Stimulated activated naive CD8-positive, alpha-beta T cell treated with anti-CD3 and anti-CD28 coated beads, Interleukin-15, amount 100 ng/mL, for 72 hours (primary cell): ENCODE measurements around the gene FMNL3.
"Not testable (repeated sequence)": the region's sequence is repeated elsewhere in the genome, so short reads cannot be mapped to it uniquely, and the experiment has no call there.

Source experiments
- ATAC-seq: fragments of 150-1000 bp; cut with Tn5 transposase; 2 replicates; pipeline ENCODE4 v1.10.0; 2021; ENCODE audit warnings: mild to moderate bottlenecking, moderate library complexity
- DNase-seq, 2 donors: peaks; one replicate each; pipeline ENCODE4 v3.0.0; 2021 to 2022
- H3K27ac Mint-ChIP-seq, 2 donors: one replicate each; pipeline ENCODE4 v1.8.0; 2022; ENCODE audit warnings: mild to moderate bottlenecking in 2 of 2, mixed read lengths in 2 of 2, moderate library complexity in 2 of 2
- H3K27me3 Mint-ChIP-seq: one replicate; pipeline ENCODE4 v1.8.0; 2022; ENCODE audit warnings: mixed read lengths
- H3K4me1 Mint-ChIP-seq: one replicate; pipeline ENCODE4 v1.8.0; 2022; ENCODE audit warnings: mild to moderate bottlenecking, mixed read lengths
- H3K4me3 Mint-ChIP-seq, 2 donors: one replicate each; pipeline ENCODE4 v1.8.0; 2022; ENCODE audit warnings: mild to moderate bottlenecking in 2 of 2, mixed read lengths in 2 of 2, moderate library complexity in 1 of 2
- H3K9me3 Mint-ChIP-seq, 2 donors: one replicate each; pipeline ENCODE4 v1.8.0; 2022; ENCODE audit warnings: mixed read lengths in 2 of 2

Gene FMNL3

GRCh38 chr12:49623142-49623904 is 83.9 kb downstream of the FMNL3 start, which contains the start of gene PRPF40B:
PRPF40B (plus strand) TSS chr12:49623561; CDS start chr12:49623591, 30 bp downstream.
- Mint-ChIP-seq H3K4me3 (peak within 1 kb of the TSS; percentile 79 to 87), H3K4me1 (peaks cover 26% of the 10 kb centered on the region), H3K27ac (peak within 1 kb of the TSS; percentile 32 to 92), H3K27me3 (peaks cover 19% of the 10 kb centered on the region), H3K9me3 (no peaks in the 10 kb centered on the region)
- DNase-seq (peak; percentile 89 to 90), ATAC-seq (peak; percentile 87)

GRCh38 chr12:49622501-49623141 is 84.6 kb downstream of the FMNL3 start:
- Mint-ChIP-seq H3K4me3 (peak overlapping the region; percentile 79 to 87), H3K4me1 (peaks cover 26% of the 10 kb centered on the region), H3K9me3 (no peaks in the 10 kb centered on the region), H3K27me3 (peaks cover 26% of the 10 kb centered on the region), H3K27ac (peak overlapping the region; percentile 32 to 92)
- DNase-seq (peak; percentile 64 to 76), ATAC-seq (peak; percentile 66)

GRCh38 chr12:49621651-49622500 is 85.3 kb downstream of the FMNL3 start:
- Mint-ChIP-seq H3K9me3 (no peaks in the 10 kb centered on the region), H3K27me3 (peaks cover 32% of the 10 kb centered on the region), H3K4me3 (peak overlapping the region; percentile 79 to 87), H3K27ac (no peak overlapping the region), H3K4me1 (peaks cover 29% of the 10 kb centered on the region)
- DNase-seq (no peak), ATAC-seq (no peak)

- H3K4me3 Mint-ChIP-seq, result no peak overlapping the region
- H3K27me3 Mint-ChIP-seq, result peaks cover 38% of the 10 kb centered on the region
- no peak for DNase-seq
- no peak for ATAC-seq
- no peaks in the 10 kb centered on the region for H3K9me3 Mint-ChIP-seq
- H3K4me1 Mint-ChIP-seq, result peaks cover 36% of the 10 kb centered on the region
- H3K27ac Mint-ChIP-seq, result no peak overlapping the region
Observed at GRCh38 chr12:49619286-49619685, 87.9 kb downstream of the FMNL3 start.

GRCh38 chr12:49618576-49618975 is 88.6 kb downstream of the FMNL3 start:
- ATAC-seq (no peak), DNase-seq (no peak)
- Mint-ChIP-seq H3K4me1 (peaks cover 36% of the 10 kb centered on the region), H3K27me3 (peaks cover 38% of the 10 kb centered on the region), H3K9me3 (no peaks in the 10 kb centered on the region), H3K4me3 (no peak overlapping the region), H3K27ac (no peak overlapping the region)

- no peak for ATAC-seq
- Mint-ChIP-seq H3K9me3 (no peaks in the 10 kb centered on the region), H3K27ac (no peak overlapping the region), H3K4me3 (no peak overlapping the region), H3K27me3 (peaks cover 46% of the 10 kb centered on the region), H3K4me1 (peaks cover 28% of the 10 kb centered on the region)
- DNase-seq, result no peak
Observed at GRCh38 chr12:49616533-49617219, 90.5 kb downstream of the FMNL3 start.

GRCh38 chr12:49615725-49616124 is 91.5 kb downstream of the FMNL3 start:
- Mint-ChIP-seq H3K27me3 (peaks cover 37% of the 10 kb centered on the region), H3K27ac (no peak overlapping the region), H3K9me3 (no peaks in the 10 kb centered on the region), H3K4me3 (no peak overlapping the region), H3K4me1 (peaks cover 18% of the 10 kb centered on the region)
- DNase-seq (no peak), ATAC-seq (no peak)

GRCh38 chr12:49612210-49612609 is 95.0 kb downstream of the FMNL3 start:
- Mint-ChIP-seq H3K9me3 (no peaks in the 10 kb centered on the region), H3K4me1 (peaks cover 10% of the 10 kb centered on the region), H3K4me3 (no peak overlapping the region), H3K27ac (no peak overlapping the region), H3K27me3 (peaks cover 15% of the 10 kb centered on the region)
- ATAC-seq (no peak), DNase-seq (no peak)

GRCh38 chr12:49610785-49611184 is 96.4 kb downstream of the FMNL3 start:
- not testable (repeated sequence) for ATAC-seq, H3K4me3 Mint-ChIP-seq, H3K27ac Mint-ChIP-seq, H3K9me3 Mint-ChIP-seq, H3K4me1 Mint-ChIP-seq, DNase-seq, H3K27me3 Mint-ChIP-seq

- H3K4me3 Mint-ChIP-seq, result no peak overlapping the region
- H3K4me1 Mint-ChIP-seq, result peaks cover 8% of the 10 kb centered on the region
- no peaks in the 10 kb centered on the region for H3K9me3 Mint-ChIP-seq
- no peak overlapping the region for H3K27ac Mint-ChIP-seq
- H3K27me3 Mint-ChIP-seq, result peaks cover 8% of the 10 kb centered on the region
- ATAC-seq (no peak), DNase-seq (no peak)
Observed at GRCh38 chr12:49609875-49610154, 97.4 kb downstream of the FMNL3 start.

- Mint-ChIP-seq H3K27ac (no peak overlapping the region), H3K4me3 (no peak overlapping the region), H3K27me3 (peaks cover 8% of the 10 kb centered on the region), H3K9me3 (no peaks in the 10 kb centered on the region), H3K4me1 (peaks cover 9% of the 10 kb centered on the region)
- no peak for DNase-seq
- no peak for ATAC-seq
Observed at GRCh38 chr12:49609059-49609874, 97.9 kb downstream of the FMNL3 start.

GRCh38 chr12:49605539-49605938 is 101.7 kb downstream of the FMNL3 start, which contains the start of gene FAM186B:
FAM186B (minus strand) TSS chr12:49605639; CDS start chr12:49605477, 162 bp downstream.
- H3K27me3 Mint-ChIP-seq, H3K9me3 Mint-ChIP-seq, ATAC-seq, DNase-seq, H3K4me1 Mint-ChIP-seq: not testable (repeated sequence)
- Mint-ChIP-seq H3K4me3 (peak within 1 kb of the TSS in 1 of 2 donors; percentile 13), H3K27ac (peak within 1 kb of the TSS; percentile 16 to 90)

GRCh38 chr12:49604856-49605255 is 102.3 kb downstream of the FMNL3 start:
- H3K27me3 Mint-ChIP-seq, result no peaks in the 10 kb centered on the region
- H3K4me3 Mint-ChIP-seq, result peak overlapping the region in 1 of 2 donors; percentile 13
- DNase-seq, result no peak
- H3K27ac Mint-ChIP-seq, result peak overlapping the region in 1 of 2 donors; percentile 90
- H3K9me3 Mint-ChIP-seq, result no peaks in the 10 kb centered on the region
- ATAC-seq, result no peak
- peaks cover 9% of the 10 kb centered on the region for H3K4me1 Mint-ChIP-seq

- H3K27ac Mint-ChIP-seq, result no peak overlapping the region
- no peaks in the 10 kb centered on the region for H3K9me3 Mint-ChIP-seq
- DNase-seq, result no peak
- no peak overlapping the region for H3K4me3 Mint-ChIP-seq
- ATAC-seq, result no peak
- peaks cover 9% of the 10 kb centered on the region for H3K4me1 Mint-ChIP-seq
- H3K27me3 Mint-ChIP-seq, result no peaks in the 10 kb centered on the region
Observed at GRCh38 chr12:49603721-49604120, 103.5 kb downstream of the FMNL3 start.
